Effector memory CD4-positive, alpha-beta T cell (primary cell): ENCODE measurements around the gene IFT20.

Source experiments
- DNase-seq, 3 donors: peaks; one replicate each; pipeline ENCODE4 v3.0.0-alpha.2; 2020
- H3K27ac ChIP-seq: 2 replicates; pipeline ENCODE4 v1.7.0; 2013; ENCODE audit warnings: mild to moderate bottlenecking, low read length, moderate library complexity; ENCODE audit not compliant: insufficient read depth, poor library complexity, severe bottlenecking
- H3K27me3 ChIP-seq: replicated peaks from 2 replicates; pipeline ENCODE4 v1.7.0; 2013; ENCODE audit warnings: mild to moderate bottlenecking, low read length; ENCODE audit not compliant: insufficient read depth, control insufficient read depth, poor library complexity, severe bottlenecking
- H3K36me3 ChIP-seq: 2 replicates; pipeline ENCODE4 v1.7.0; 2013; ENCODE audit warnings: mild to moderate bottlenecking, low read length, moderate library complexity; ENCODE audit not compliant: control insufficient read depth, insufficient read depth
- H3K4me1 ChIP-seq: 2 replicates; pipeline ENCODE4 v1.7.0; 2013; ENCODE audit warnings: low read length, mild to moderate bottlenecking; ENCODE audit not compliant: control insufficient read depth, insufficient read depth, poor library complexity, severe bottlenecking
- H3K4me3 ChIP-seq: 2 replicates; pipeline ENCODE4 v1.7.0; 2013; ENCODE audit warnings: low read length, low read depth, mild to moderate bottlenecking; ENCODE audit not compliant: insufficient read depth, poor library complexity, severe bottlenecking
- H3K9me3 ChIP-seq: 2 replicates; pipeline ENCODE4 v1.7.0; 2013; ENCODE audit warnings: mild to moderate bottlenecking, low read length, moderate library complexity; ENCODE audit not compliant: control insufficient read depth

The IFT20 gene

DNA sequence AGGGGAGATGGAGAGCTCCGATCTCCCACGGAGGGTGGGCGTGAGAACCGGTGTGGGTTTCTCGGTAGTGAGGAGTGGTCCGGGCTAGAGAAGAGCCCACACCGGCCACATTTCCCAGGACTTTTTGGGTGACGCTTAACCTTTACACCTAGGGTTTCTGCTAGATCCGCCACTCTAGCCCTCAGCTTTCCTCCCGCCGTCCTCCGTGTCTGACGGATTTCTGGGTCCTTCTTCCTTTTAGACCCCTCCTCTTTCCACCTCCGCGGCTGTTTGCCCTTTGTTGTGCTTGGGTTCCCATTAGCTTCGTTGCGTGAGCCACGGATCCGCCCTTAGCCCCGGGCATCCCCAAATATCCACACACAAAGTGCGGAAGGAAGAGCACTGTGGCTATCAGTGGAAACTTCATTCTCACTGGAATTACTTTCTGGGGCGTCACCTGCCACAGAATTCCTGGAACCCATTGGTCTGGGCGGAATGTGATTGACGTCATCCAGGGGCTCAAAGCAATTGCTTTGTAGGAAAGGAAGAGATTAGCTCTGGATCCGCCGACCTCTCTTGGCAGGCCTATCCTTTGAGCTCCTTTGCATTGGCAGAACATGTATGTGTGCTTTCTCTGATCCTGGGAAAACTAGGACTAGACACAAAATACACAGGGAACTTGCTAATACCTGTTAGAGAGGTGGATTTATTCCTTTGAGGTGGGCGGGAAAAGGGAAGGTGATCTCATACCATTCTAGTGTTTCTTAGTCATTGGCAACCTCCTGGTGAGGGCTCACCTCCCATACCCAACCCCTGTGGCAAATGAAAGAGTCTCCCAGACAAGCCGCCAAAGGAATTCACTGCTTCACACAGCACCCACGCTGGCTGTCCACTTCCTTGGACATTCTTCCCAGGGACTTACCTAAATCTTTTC, 943 bp upstream of the IFT20 start:
- no peak for DNase-seq
- H3K9me3 ChIP-seq, result no peaks in the 10 kb centered on the region
- H3K27me3 ChIP-seq, result no peaks in the 10 kb centered on the region
- H3K4me3 ChIP-seq, result peak overlapping the region; percentile 85
- H3K27ac ChIP-seq, result peak overlapping the region; percentile 80
- H3K36me3 ChIP-seq, result peaks cover 17% of the 10 kb centered on the region
- H3K4me1 ChIP-seq, result peaks cover 18% of the 10 kb centered on the region

DNA sequence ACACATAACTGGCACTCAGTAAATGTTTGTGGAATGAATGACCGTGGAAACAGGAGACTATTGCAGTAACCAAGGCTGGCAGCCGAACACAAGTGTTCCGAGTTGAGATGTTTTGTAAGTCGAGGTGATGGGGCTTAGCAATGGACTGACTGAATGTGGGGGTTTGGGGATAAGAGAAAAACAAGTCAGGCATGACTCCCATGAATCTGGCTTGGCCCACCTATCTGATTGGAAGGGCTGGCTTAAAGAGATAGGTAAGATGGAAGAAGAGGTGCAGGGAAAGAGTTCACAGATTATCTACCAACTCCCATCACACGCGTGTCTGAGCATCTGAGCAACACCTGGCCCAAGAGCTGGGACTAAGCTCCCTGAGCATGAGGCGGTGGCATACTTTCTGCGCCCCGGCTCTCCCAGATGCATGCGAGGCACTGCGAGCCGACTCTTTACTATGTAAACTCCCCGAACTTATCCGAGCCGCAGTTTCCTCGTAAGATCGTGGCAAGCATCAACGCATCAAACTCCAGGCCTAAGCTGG, 539 bp downstream of the IFT20 start:
- Histone ChIP-seq H3K4me1 (peaks cover 18% of the 10 kb centered on the region), H3K9me3 (no peaks in the 10 kb centered on the region), H3K4me3 (peak overlapping the region; percentile 85), H3K36me3 (peaks cover 9% of the 10 kb centered on the region), H3K27ac (peak overlapping the region; percentile 87), H3K27me3 (no peaks in the 10 kb centered on the region)
- DNase-seq, result no peak

DNA sequence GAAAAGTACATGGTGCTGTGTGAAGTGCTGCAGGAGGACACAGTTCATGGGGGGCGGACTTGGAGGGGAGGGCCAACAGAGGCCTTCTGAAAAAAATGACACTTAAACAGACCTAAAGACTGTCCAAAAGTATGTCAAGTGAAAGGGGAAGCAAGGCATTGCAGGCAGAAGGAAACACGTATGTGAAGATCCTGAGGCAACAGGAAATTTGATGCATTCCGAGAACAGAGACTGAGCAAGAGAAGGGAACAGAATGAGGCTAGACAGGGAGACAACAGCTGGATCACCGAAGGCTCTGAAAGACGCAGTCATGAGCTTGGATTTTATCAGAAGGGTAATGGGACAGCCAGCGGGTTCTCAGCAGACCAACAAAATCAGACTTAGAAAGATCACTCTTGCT, 1.1 kb downstream of the IFT20 start:
- H3K27ac ChIP-seq, result no peak overlapping the region

DNA sequence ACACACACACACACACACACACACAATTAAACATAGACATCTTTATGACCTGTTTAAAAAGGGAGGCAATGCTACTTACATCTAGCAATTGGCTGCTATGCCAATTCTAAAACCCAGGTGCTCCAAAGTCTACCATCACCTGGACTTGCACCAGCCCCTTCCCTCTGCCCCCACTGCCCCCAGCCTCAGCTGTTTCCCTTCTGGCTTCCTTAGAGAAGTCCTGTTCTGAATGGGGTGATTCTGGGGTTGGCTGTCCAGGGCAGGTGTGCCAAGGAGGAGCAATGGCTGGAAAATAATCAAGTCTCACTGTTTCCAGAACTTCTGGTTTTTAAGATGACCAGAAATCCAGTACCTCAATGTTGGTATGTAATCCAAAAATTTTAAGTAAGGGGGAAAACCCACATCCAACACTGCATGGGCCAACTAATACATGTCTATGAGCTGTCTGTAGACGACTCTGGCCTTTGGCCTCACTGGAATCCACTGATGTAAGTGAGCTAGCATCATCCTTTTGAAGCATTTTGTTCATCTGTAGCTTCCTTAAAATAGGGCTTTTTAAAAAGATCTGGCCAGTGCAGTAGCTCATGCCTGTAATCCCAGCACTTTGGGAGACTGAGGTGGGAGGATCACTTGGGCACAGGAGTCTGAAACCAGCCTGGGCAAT, 2.1 kb downstream of the IFT20 start:
- Histone ChIP-seq H3K4me3 (no peak overlapping the region), H3K4me1 (peaks cover 18% of the 10 kb centered on the region), H3K27ac (no peak overlapping the region), H3K27me3 (no peaks in the 10 kb centered on the region), H3K36me3 (peaks cover 21% of the 10 kb centered on the region), H3K9me3 (no peaks in the 10 kb centered on the region)
- DNase-seq, result no peak

More for the DNA sequence above, 1.1 kb downstream of the IFT20 start:
- Histone ChIP-seq H3K36me3 (peaks cover 12% of the 10 kb centered on the region), H3K4me1 (peaks cover 18% of the 10 kb centered on the region), H3K27me3 (no peaks in the 10 kb centered on the region), H3K9me3 (no peaks in the 10 kb centered on the region), H3K4me3 (no peak overlapping the region)
- no peak for DNase-seq

DNA sequence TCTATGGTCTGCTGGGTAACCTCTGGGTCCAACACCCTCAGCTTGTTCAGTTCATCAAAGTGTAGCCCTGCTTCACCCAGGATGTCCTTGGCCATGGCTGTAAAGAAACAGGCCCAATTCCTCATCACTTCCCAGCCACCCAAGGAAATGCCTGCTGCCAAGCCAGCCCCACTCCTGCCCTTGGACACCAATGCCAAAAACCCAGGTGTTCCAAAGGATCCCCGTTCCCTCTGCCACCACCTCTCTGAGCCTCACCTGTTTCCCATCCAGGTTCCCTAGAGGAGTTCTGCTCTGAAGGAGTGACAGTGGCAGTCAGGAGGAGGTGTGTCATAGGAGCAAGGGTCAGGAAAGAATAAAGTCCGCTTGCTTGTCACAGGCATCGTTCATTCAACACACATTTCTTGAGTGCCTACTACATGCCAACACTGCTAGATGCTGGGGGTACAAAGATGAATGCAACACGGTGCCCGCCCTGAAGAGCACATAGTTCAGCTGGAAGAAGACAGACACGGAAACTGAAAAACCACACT, 3.3 kb downstream of the IFT20 start:
- Histone ChIP-seq H3K4me3 (no peak overlapping the region), H3K36me3 (peaks cover 26% of the 10 kb centered on the region), H3K9me3 (no peaks in the 10 kb centered on the region), H3K27me3 (no peaks in the 10 kb centered on the region), H3K27ac (no peak overlapping the region), H3K4me1 (peaks cover 18% of the 10 kb centered on the region)
- DNase-seq, result no peak

DNA sequence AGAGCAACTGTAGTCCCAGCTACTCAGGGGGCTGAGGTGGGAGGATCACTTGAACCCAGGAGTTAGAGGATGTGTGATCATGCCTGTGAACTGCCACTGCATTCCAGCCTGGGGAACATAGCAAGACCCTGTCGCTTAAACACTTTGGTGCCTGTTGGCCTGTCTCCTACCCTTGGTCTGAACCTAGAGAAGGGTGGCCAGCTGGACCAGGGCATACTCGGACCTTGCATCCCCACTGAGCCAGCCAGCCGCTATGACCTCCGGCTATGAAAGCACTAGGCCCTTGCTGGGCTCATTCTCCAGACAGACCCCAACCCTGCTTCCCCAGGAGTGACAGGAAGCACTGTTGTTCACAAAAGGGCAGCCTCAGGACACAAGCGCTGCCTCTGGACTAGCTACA, 4.6 kb downstream of the IFT20 start:
- H3K36me3 ChIP-seq, result peaks cover 28% of the 10 kb centered on the region
- H3K4me3 ChIP-seq, result no peak overlapping the region
- no peaks in the 10 kb centered on the region for H3K27me3 ChIP-seq
- H3K4me1 ChIP-seq, result peaks cover 7% of the 10 kb centered on the region
- no peak for DNase-seq
- H3K27ac ChIP-seq, result no peak overlapping the region
- no peaks in the 10 kb centered on the region for H3K9me3 ChIP-seq

DNA sequence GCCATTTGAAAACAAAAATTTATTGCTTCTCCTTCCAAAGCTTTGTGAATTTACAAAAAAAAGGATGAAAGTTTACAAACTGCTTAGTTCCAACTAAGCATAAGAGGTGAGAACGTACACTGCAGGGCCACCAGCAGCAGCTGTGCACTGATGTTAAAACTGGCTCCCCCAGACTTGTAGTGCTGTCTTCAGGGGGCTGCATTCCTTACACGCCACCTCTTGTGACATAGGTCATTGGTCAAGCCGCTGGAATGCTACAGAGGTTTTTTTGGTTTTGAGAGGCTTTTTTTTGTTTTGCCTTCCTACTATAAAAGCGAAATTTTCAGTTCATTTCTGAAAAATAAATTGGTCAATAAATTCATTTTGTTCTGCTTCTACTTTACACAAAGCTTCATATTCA, 6.9 kb downstream of the IFT20 start:
- Histone ChIP-seq H3K4me1 (no peaks in the 10 kb centered on the region), H3K9me3 (no peaks in the 10 kb centered on the region), H3K36me3 (peaks cover 28% of the 10 kb centered on the region), H3K4me3 (no peak overlapping the region), H3K27me3 (no peaks in the 10 kb centered on the region), H3K27ac (no peak overlapping the region)
- DNase-seq, result no peak

DNA sequence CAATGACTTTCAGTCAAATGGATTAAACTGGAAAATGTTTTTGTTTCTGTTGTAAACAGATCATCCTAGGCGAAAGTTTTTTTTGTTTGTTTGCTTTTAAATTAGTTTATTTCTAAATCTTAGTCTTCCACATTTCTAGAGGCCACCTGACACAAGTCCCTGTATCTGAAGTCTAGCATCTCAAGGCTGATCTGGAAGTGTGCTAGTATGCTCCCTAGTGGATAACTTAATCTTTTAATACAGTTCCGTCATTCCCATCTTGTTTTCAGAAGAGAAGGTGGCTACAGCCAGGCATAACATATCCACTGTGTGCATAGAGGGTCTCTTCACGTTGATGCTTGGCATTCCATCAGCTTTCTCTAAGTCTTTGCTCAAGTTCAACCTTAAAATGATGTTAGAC, 7.6 kb downstream of the IFT20 start:
- no peaks in the 10 kb centered on the region for H3K4me1 ChIP-seq
- no peaks in the 10 kb centered on the region for H3K27me3 ChIP-seq
- DNase-seq, result no peak
- H3K4me3 ChIP-seq, result no peak overlapping the region
- H3K36me3 ChIP-seq, result peaks cover 28% of the 10 kb centered on the region
- H3K9me3 ChIP-seq, result no peaks in the 10 kb centered on the region
- no peak overlapping the region for H3K27ac ChIP-seq

DNA sequence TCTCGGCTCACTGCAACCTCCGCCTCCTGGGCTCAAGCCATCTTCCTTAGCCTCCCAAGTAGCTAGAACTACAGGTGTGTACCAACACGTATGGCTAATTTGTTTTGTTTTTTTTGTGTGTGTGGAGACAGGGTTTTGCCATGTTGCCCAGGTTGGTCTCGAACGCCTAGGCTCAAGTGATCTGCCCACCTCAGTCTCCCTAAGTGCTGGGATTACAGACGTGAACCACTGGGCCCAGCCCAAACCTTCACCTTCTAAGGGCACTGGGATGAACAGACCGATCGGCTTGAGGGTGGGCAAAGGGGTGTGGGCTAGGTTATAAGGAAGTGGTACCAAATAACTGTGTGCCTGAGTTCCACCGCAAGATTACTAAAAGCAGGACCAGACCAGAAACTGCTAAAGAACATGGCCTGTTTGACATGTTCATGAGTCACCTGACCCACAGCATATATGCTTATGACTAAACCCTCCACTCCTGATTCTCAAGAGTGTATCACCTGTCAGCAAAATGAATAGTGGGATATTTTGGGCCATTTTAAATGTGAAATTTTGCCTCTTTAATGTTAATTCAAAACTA, 8.2 kb downstream of the IFT20 start:
- Histone ChIP-seq H3K36me3 (peaks cover 28% of the 10 kb centered on the region), H3K4me1 (no peaks in the 10 kb centered on the region), H3K4me3 (no peak overlapping the region), H3K9me3 (no peaks in the 10 kb centered on the region), H3K27me3 (no peaks in the 10 kb centered on the region), H3K27ac (no peak overlapping the region)
- DNase-seq, result no peak
